ENCODE results near the gene TMEM14C. TPM values are rescaled to one million over a fixed set of nuclear protein-coding genes. Genes with fewer than 3 reads are reported as not detected.
"Not testable (repeated sequence)": the region's sequence is repeated elsewhere in the genome, so short reads cannot be mapped to it uniquely, and the experiment has no call there.

Gene TMEM14C
- total RNA-seq, 3 donors from 2014 or later: 124 to 159 (median 134) TPM

GRCh38 chr6:10713962-10714361 is 8.9 kb upstream of the TMEM14C start:
- H3K36me3 ChIP-seq: no peaks in the 10 kb centered on the region
- no peak for DNase-seq (ENCODE audit: low spot score in 2 of 2)
- H3K9me3 ChIP-seq: no peaks in the 10 kb centered on the region
- H3K27ac ChIP-seq: peak overlapping the region; percentile 27 to 37
- H3K27me3 ChIP-seq: no peaks in the 10 kb centered on the region
- H3K4me1 ChIP-seq: no peaks in the 10 kb centered on the region
- H3K4me3 ChIP-seq: no peak overlapping the region
- no peak for TF ChIP-seq POLR2A (IDR thresholded peaks at IDR 0.05)
- no peak for TF ChIP-seq CTCF (IDR thresholded peaks at IDR 0.05)
- intact Hi-C loops (cut with DNase I; ENCODE audit: low total_unique reads): no loop called here

- Histone ChIP-seq H3K9me3 (no peaks in the 10 kb centered on the region), H3K4me1 (peaks cover 4 to 6% of the 10 kb centered on the region in 2 donors), H3K27ac (peak overlapping the region; percentile 81 to 85), H3K4me3 (peak overlapping the region; percentile 64 to 67 (median 66)), H3K36me3 (no peaks in the 10 kb centered on the region), H3K27me3 (no peaks in the 10 kb centered on the region)
- intact Hi-C loops (cut with DNase I; ENCODE audit: low total_unique reads): no loop called here
- no peak for DNase-seq (ENCODE audit: low spot score in 2 of 2)
- no peak for TF ChIP-seq POLR2AphosphoS5 (IDR thresholded peaks at IDR 0.05)
- TF ChIP-seq POLR2A (IDR thresholded peaks at IDR 0.05): no peak
- no peak for TF ChIP-seq CTCF (IDR thresholded peaks at IDR 0.05)
Measured at GRCh38 chr6:10719296-10719963, 3.4 kb upstream of the TMEM14C start.

- H3K9me3 ChIP-seq: no peaks in the 10 kb centered on the region
- H3K27me3 ChIP-seq: no peaks in the 10 kb centered on the region
- peak overlapping the region; percentile 81 to 85 for H3K27ac ChIP-seq
- DNase-seq (ENCODE audit: low spot score in 2 of 2): no peak
- TF ChIP-seq POLR2AphosphoS5 (IDR thresholded peaks at IDR 0.05) (no peak), POLR2A (IDR thresholded peaks at IDR 0.05) (no peak), CTCF (IDR thresholded peaks at IDR 0.05) (no peak)
- peaks cover 9 to 10% of the 10 kb centered on the region in 2 donors for H3K4me1 ChIP-seq
- intact Hi-C loops (cut with DNase I; ENCODE audit: low total_unique reads): no loop called here
- peak overlapping the region; percentile 64 to 67 (median 66) for H3K4me3 ChIP-seq
- H3K36me3 ChIP-seq: no peaks in the 10 kb centered on the region
Measured at GRCh38 chr6:10719964-10720264, 3.0 kb upstream of the TMEM14C start.

- H3K4me1 ChIP-seq: peaks cover 10 to 11% of the 10 kb centered on the region in 2 donors
- H3K27ac ChIP-seq: peak overlapping the region; percentile 81 to 85
- no peaks in the 10 kb centered on the region for H3K27me3 ChIP-seq
- H3K36me3 ChIP-seq: no peaks in the 10 kb centered on the region
- no peak for DNase-seq (ENCODE audit: low spot score in 2 of 2)
- H3K9me3 ChIP-seq: no peaks in the 10 kb centered on the region
- TF ChIP-seq CTCF (IDR thresholded peaks at IDR 0.05) (no peak), POLR2AphosphoS5 (IDR thresholded peaks at IDR 0.05) (peak in 2 of 3 donors; percentile 29 to 50), POLR2A (IDR thresholded peaks at IDR 0.05) (no peak)
- peak overlapping the region; percentile 64 to 67 (median 66) for H3K4me3 ChIP-seq
- intact Hi-C loops (cut with DNase I; ENCODE audit: low total_unique reads): no loop called here
Measured at GRCh38 chr6:10720265-10720959, 2.5 kb upstream of the TMEM14C start.

- DNase-seq (ENCODE audit: low spot score in 2 of 2): not testable (repeated sequence)
Measured at GRCh38 chr6:10720960-10721849, 1.7 kb upstream of the TMEM14C start.

More at GRCh38 chr6:10720960-10721849, 1.7 kb upstream of the TMEM14C start:
- H3K27me3 ChIP-seq; H3K36me3 ChIP-seq; intact Hi-C loops (cut with DNase I; ENCODE audit: low total_unique reads); H3K9me3 ChIP-seq: not testable (repeated sequence)
- H3K4me1 ChIP-seq: peaks cover 10 to 19% of the 10 kb centered on the region in 2 donors
- H3K27ac ChIP-seq: peak overlapping the region; percentile 81 to 85
- peak overlapping the region; percentile 64 to 67 (median 66) for H3K4me3 ChIP-seq

Data from breast epithelium (tissue), 4 donors.